Brain microvascular endothelial cell (primary cell): ENCODE measurements around the gene TAX1BP1.

Experiments
- DNase-seq: peaks from one replicate; pipeline ENCODE4 v3.0.0-alpha.2; 2020
- H3K27ac ChIP-seq: fragments of 250-450 bp; sonication (Bioruptor Pico); 2 replicates; pipeline ENCODE4 v1.5.1; 2020; ENCODE audit warnings: mild to moderate bottlenecking, moderate library complexity
- H3K27me3 ChIP-seq: fragments of 250-450 bp; sonication (Bioruptor Pico); replicated peaks from 2 replicates; pipeline ENCODE4 v1.5.1; 2020; ENCODE audit warnings: mild to moderate bottlenecking
- H3K36me3 ChIP-seq: fragments of 250-450 bp; sonication (Bioruptor Pico); replicated peaks from 2 replicates; pipeline ENCODE4 v1.5.1; 2020; ENCODE audit warnings: mild to moderate bottlenecking
- H3K4me3 ChIP-seq: 2 replicates; pipeline ENCODE4 v1.5.1; 2011; ENCODE audit warnings: low read depth, mild to moderate bottlenecking, control low read depth, low read length, moderate library complexity
- in situ Hi-C: cut with HindIII; loops from 2 replicates; pipeline ENCODE4 v1.10.0; 2017; ENCODE audit warnings: low sequenced_read_pairs, low pct_ligation_motif_present
- TF ChIP-seq, protein P1 (sequence below): IDR thresholded peaks from 2 replicates; pipeline ENCODE4 v1.5.1; 2011; ENCODE audit warnings: low read depth, mild to moderate bottlenecking, moderate library complexity, low read length, control low read depth, inconsistent platforms; ENCODE audit errors: missing control alignments

TAX1BP1 gene

DNA sequence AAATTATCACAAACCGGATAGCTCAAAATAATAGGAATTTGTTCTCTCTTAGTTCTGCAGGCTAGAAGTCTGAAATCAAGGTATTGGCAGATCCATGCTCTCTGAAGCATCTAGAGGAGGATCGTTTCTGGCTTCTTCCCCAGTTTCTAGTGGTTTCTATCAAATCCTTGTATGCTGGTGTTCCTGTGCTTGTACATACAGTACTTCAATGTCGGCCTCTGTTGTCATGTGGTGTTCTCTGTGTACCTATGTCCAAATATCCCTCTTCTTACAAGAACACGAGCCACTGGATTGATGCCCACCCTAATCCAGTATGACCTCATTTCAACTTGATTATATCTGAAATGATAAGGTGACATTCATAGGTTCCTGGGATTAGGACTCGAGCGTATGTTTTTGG is 9.8 kb upstream of the TAX1BP1 start:
- TF ChIP-seq, protein P1, sequence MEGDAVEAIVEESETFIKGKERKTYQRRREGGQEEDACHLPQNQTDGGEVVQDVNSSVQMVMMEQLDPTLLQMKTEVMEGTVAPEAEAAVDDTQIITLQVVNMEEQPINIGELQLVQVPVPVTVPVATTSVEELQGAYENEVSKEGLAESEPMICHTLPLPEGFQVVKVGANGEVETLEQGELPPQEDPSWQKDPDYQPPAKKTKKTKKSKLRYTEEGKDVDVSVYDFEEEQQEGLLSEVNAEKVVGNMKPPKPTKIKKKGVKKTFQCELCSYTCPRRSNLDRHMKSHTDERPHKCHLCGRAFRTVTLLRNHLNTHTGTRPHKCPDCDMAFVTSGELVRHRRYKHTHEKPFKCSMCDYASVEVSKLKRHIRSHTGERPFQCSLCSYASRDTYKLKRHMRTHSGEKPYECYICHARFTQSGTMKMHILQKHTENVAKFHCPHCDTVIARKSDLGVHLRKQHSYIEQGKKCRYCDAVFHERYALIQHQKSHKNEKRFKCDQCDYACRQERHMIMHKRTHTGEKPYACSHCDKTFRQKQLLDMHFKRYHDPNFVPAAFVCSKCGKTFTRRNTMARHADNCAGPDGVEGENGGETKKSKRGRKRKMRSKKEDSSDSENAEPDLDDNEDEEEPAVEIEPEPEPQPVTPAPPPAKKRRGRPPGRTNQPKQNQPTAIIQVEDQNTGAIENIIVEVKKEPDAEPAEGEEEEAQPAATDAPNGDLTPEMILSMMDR: no peak
- no peak overlapping the region for H3K4me3 ChIP-seq
- no peaks in the 10 kb centered on the region for H3K27me3 ChIP-seq
- DNase-seq: no peak
- no peaks in the 10 kb centered on the region for H3K36me3 ChIP-seq
- no peak overlapping the region for H3K27ac ChIP-seq
- in situ Hi-C loops: no loop called here

DNA sequence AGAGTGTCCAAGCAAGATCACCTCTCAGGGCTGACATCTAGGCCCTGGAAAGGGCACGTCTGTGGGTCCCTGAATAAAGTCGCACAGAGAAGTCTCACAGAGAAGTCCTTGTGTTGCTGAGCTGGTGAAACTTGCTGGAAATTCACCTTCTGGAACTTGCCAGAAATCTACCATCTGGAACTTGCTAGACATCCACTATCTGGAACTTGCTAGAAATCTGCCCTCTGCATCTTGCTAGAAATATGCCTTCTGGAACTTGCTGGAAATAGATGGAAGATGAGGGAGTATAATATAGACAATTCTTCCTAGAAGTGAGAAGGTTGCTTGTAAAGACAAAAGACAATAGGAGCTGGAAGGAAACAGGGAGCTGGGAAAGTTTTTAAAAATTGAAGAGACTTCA is 5.4 kb upstream of the TAX1BP1 start:
- Histone ChIP-seq H3K4me3 (no peak overlapping the region), H3K27me3 (no peaks in the 10 kb centered on the region), H3K36me3 (no peaks in the 10 kb centered on the region), H3K27ac (no peak overlapping the region)
- DNase-seq: no peak
- in situ Hi-C loops: no loop called here
- TF ChIP-seq, protein P1: no peak

DNA sequence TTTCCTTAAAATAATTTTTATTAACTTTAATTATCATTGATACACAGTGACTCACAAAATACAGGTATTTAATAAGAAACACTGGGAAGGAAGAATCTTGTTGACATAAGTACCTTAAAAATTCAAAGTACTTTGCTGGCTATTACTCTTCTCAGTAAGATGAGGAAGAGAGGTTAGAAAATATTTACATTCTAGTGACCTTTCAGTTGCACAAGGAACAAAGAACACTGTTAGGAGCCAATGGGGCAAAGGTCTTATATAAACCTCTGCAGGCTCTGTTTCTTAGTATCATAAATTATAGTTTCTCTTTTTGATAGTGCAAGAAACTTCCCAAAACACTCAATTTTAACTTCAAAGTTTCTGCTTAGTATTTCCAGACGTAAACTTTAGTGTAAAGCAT is 4.8 kb upstream of the TAX1BP1 start:
- DNase-seq: no peak

DNA sequence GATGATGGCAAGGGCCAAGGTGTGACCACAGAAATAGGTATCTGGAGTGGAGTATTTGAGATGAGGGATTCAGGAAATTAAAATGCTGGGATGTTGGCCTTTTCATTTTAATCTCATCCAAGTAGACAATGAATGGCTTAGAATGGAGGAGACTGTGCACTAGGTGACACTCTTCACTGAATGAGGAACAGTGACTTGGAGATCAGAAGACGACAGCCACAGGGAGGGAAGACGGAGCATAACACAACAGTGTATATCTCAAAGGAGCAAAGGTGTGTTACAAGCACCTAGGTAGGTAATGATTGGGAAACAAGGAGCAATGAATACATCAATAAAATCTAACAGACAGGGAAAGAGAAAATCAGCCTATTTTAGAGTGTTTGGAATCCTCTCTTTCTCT is 4.1 kb upstream of the TAX1BP1 start:
- no peak for DNase-seq
- in situ Hi-C loops: no loop called here
- TF ChIP-seq, protein P1: no peak
- no peaks in the 10 kb centered on the region for H3K36me3 ChIP-seq
- H3K4me3 ChIP-seq: no peak overlapping the region
- no peaks in the 10 kb centered on the region for H3K27me3 ChIP-seq
- no peak overlapping the region for H3K27ac ChIP-seq

More for the DNA sequence above, 4.8 kb upstream of the TAX1BP1 start:
- in situ Hi-C loops: no loop called here
- H3K27me3 ChIP-seq: no peaks in the 10 kb centered on the region
- TF ChIP-seq, protein P1: no peak
- H3K36me3 ChIP-seq: no peaks in the 10 kb centered on the region
- H3K27ac ChIP-seq: no peak overlapping the region
- H3K4me3 ChIP-seq: no peak overlapping the region

DNA sequence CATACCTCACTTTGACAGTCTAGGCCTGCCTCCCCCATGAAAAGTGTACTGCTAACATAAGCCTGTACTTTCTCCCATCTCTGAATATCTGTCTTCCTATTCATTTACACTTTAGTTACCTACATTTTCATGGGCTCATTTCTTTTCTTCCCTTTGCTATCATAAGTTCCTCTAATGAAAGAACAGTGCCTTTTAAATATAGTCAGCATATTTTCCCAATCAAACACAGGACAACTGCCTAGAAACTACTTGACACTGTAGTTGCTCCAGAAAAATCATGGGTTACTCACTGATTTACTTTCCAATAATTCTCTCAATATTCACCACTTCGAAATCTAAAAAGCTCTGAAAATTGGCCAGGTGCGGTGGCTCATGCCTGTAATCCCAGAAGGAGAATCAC is 2.8 kb upstream of the TAX1BP1 start:
- no peaks in the 10 kb centered on the region for H3K27me3 ChIP-seq
- no peak overlapping the region for H3K27ac ChIP-seq
- no peak overlapping the region for H3K4me3 ChIP-seq
- no peaks in the 10 kb centered on the region for H3K36me3 ChIP-seq
- in situ Hi-C loops: no loop called here
- TF ChIP-seq, protein P1: no peak
- no peak for DNase-seq

DNA sequence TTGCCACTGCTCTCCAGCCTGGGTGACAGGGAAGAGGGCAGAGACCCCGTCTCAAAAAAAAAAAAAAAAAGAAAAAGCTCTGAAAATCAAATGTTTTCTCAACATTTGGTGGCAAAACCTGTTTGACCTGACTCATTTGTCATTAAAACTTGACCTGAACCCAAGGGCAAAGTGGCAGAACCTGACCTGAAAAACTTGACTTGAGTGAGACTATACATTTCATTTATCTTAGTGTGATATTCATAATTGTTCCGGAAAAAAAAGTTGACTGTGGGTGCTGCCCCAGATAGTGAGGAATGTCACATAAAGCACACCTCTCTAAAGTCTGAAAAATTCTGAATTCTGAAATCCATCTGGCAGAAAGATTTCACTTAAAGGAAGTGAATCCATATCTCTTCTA is 2.3 kb upstream of the TAX1BP1 start:
- Histone ChIP-seq H3K4me3 (no peak overlapping the region), H3K36me3 (no peaks in the 10 kb centered on the region), H3K27me3 (no peaks in the 10 kb centered on the region), H3K27ac (no peak overlapping the region)
- DNase-seq: no peak
- TF ChIP-seq, protein P1: no peak
- in situ Hi-C loops: no loop called here
